GM21390 (cell line): ENCODE results near the gene CAMTA1.

Source experiments
- ATAC-seq: cut with Tn5 transposase; IDR thresholded peaks from one replicate; pipeline ENCODE4 v1.9.1; 2021; ENCODE audit not compliant: unreplicated experiment

The CAMTA1 gene

DNA sequence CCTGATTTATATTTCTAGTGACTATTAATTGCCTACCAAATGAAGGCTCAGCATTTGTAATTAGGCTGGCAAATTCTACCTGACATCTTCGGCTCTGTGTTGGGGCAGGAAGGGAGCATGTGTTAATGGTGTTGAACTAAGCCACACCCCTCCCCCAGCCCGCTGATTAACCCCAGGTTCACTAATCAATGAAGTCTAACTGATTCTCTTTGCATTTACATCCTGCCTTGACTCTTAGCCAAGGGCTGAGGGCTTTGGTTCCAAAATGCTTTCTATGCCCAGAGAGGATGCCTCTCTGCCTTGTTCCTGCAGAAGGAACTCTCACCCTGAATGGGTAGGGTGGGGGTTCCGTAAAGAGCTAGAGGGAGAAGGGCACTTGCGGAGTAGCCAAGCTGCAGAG, 393.1 kb downstream of the CAMTA1 start:
- ATAC-seq: no peak

DNA sequence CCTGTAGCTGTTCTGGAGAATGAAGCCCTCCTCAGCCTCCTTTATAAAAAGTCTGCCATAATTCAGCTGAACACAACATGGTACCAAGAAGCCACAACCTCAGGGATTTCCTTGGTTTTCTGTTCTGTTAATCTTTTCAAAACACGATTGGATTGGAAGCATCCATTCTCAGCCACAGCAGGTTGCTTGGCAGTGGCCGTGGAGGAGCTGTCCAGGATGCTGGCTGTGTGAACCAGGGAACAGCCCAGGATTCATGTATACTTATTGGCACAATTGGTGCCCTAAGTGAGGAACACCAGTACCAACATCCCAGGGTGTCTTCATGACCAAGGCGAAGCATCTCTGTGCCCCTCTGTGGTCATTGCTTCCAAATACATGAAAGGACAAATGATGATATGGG, 393.5 kb downstream of the CAMTA1 start:
- no peak for ATAC-seq

DNA sequence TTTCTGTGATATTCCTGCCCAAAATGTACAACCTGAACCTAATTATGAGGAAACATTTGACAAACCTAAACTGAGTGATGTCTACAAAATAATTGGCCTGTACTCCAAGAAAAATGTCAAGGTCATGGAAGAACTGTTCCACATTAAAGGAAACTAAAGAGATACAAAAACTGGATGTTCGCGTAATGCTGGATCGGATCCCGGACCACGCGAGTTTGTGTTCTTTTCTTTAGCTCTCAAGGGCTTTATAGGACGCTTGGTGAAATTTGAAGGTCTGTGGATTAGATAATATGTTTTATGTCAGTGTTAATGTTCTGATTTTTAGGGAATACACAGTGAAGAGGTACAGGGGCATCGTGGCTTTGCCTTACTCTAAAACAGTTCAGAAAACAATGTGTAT, 400.5 kb downstream of the CAMTA1 start:
- ATAC-seq: no peak

DNA sequence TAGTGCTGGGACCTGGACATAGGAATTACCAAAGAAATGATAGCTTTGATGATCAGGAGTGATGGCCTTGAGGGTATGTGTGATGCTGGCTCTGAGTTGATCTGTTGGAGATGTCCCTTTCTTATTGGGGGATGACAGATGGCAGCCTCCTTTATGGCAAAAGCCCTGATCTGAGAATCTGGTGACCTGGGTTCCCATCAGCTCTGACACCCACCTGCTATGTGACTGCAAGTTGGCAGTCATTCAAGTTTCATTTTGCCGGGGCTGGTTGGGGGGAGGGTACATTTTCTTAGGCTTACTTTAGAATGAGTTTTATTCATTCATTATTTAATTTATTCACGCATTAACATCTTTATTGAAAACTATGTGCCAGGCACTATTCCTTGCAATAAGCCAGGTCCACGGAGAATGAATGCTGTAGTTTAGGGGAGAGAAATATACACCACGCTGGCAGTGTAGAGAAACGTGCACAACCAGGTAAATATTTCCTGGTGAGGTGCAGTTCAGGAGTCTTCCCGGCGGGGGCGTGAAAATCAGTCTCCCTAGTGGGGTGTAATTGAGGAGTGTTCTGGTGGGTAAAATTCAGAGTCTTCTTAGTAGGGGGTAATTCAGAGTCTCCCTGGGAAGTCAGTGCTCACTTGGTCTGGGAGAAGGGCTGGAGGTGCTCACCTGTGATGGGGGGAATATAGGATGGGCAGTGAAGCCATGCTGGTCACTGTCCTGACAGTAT, 401.3 kb downstream of the CAMTA1 start:
- no peak for ATAC-seq

DNA sequence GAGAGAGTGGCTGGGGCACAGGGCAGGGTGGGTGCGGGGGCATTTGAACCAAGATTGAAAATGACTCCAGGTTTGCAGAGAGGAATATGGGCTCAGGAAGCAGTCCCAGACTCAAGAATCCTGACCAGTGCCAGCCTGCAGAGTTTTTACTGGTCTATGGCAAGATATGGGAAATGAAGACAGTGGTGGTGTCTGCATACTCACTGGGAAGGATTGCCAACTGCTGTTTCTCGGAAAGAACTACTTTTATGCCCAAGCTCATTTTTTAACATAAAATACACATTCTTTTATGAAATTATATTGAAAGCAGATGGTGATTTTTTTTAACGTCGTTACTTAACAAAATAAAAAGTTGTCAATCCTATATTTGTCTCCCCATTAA, 401.8 kb downstream of the CAMTA1 start:
- ATAC-seq: no peak

DNA sequence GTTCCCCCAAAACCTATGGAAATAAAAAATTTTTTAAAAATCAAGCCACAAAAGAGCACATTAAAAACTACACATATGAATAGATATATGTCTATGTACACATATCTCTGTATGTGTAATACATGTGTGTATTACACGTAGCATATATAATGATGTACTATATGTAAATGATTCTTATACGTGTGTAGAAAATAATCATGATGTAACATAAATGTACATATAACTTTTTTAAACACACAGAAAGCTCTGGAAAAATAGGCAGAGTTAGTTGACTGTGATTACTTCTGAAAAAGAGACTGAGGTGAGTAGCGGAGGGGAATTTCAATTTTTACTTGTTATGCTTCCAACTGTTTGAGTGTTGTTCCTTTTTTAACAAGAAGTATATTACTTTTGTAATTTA, 405.0 kb downstream of the CAMTA1 start:
- no peak for ATAC-seq

DNA sequence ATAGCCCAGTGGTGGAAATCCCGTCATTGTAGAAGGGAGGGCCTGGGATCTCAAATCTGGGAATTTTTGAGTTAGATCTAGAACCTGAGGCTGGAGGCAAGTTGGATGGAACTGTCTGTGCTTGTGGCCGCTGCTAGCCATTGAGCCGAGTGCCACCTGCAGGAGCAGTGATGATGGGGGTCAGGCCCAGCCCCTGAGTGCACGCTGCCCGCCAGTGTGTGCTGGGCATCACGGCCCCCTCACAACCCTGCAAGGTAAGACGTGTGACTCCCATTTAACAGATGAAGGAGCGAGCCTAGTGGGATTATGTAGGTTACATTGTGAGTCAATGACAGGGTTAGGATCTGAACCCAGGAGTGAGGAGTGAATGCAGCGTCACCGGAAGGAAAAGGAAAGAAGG, 407.2 kb downstream of the CAMTA1 start:
- no peak for ATAC-seq

DNA sequence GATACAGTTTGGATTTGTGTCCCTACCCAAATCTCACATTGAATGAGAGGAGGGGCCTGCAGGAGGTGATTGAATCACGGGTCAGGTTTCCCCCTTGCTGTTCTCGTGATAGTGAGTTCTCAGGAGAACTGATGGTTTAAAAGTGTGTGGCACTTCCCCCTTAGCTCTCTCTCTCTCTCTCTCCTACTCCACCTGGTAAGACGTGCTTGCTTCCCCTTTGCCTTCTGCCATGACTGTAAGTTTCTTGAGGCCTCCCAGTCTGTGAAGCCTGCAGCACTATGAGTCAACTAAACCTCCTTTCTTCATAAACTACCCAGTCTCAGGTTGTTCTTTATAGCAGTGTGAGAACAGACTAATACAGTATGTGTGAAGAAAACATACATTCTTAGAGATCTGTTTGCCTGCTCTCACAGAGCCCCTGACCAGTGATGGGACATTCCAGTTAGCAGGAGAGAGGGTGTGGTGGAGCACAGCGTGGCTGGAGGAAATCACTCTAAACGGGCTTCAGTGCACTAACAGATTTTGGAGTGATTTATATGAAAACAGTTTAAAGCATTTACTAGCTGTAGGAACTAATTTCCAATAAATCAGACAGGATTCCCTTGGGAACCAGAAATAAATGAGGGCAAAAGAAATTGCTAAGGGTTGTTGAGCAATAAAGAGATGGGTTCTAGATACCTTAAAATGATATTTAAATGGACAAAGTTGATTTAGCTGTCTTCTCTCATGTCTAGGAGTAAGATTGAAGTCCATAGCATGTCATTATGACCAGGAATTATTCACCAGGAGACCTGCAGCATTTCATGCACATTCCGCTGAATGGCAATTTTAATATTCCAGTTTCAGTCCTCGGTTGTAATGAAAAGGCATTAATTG, 411.0 kb downstream of the CAMTA1 start:
- no peak for ATAC-seq

DNA sequence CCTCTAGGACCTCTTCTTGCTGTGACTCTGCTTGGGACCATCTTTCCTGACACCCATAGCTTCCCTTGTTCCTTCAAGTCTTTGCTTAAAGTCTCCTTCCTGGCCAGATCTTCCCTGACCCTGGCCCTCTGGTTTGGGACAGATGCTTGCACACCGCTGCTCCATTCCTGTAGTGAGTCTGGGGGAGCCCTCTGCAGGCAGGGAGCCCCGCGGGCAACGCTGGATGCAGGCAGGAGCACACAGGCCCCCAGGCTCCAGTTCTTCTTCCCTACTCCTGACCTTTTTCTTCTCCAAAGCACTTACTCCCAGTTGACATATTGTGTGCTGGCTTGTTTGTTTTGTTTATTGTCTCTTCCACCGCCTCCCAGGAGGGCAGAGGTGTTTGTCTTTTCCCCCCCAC, 413.4 kb downstream of the CAMTA1 start:
- no peak for ATAC-seq

DNA sequence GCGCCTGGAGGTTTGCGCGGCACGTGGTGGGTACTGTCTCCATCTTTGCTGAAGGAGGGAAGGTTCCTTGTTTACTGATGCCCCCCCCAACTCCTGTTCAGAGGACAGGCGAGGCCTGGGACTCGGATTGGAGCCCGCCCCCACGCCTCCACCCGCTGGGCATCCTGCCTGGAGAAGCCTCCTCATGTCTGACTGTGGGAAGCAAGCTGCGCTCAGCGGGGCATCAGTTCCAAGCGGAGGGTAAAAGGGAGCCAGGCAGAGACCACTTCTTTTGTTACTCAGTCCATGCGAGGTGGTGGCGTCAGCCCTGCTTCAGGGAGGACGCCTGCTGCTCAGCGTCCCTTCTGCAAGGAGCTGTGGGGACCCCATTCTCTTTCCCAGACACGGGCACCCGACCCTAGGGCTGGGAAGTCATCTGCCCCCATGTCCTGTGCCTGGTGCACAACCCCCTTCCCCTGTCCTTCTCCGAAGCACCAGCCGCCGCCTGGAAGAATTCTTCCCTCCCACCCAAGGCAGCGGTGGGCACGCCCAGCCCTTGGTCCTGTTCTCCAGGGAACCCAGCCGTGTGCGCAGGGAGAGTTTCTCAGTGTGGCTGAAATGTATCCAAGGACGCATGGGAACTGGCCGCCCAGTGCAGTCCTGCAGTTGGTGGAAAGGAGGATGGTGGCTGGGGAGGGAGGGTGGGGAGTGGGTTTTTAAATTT, 414.0 kb downstream of the CAMTA1 start:
- ATAC-seq: no peak

DNA sequence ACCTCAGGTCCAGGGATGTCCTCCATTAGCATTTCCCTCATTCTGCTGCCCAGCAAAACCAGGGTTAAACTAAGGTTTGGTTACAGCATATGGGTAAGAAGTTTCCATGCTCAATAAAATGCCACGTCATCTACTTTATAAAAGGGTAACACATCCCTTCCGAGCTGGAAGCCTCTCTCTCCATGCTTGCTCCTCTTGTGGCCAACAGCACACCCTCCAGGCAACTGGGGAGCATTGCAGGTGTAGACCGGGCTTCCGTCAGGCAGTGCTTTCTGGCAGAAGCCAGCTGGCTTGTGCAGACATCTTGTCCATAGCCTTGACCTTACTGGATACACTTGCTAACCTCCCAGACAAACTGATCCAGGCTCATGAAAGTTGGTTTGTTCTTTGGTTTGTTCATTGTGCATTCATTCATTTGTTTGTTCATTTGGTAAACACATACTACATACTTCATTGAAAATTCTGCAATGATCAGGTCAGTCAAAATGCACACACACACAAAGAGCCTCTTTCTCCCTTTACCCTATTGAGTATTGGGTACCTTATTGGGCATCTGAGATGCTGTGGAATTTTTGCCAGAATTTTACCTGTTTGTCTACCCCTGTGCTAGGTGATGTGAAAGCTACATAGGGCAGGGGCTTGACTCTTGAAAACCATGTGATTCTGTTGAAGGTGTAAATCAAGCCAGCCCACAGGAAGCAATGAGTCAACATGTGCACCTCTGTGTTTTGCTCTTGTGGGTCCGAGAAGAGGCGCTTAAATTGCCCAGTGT, 422.8 kb downstream of the CAMTA1 start:
- ATAC-seq: no peak

DNA sequence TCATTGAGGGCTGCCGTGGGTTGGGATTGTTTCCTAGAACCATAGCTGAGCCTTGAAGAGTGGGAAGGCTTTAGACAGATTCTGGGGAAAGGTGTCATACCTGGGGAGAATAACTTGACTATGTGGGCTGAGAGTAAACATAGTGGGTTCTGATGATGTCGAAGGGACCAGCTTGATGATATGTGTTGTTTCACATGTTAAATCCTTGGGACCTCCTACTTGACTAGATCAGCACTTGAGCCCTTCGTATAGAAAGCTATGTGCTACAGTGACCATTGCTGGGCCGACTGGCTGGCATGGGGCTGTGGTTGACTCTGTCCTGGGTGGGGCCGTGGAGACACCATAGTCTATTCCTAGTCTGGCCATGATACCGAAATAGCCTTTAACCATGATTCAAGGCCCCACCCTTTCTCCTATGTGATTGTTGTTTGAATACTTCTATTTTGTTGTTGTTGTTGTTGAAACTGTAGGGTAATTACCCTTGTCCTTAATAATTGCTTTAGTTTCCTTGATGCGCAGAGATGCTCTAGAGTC, 423.5 kb downstream of the CAMTA1 start:
- ATAC-seq: no peak

DNA sequence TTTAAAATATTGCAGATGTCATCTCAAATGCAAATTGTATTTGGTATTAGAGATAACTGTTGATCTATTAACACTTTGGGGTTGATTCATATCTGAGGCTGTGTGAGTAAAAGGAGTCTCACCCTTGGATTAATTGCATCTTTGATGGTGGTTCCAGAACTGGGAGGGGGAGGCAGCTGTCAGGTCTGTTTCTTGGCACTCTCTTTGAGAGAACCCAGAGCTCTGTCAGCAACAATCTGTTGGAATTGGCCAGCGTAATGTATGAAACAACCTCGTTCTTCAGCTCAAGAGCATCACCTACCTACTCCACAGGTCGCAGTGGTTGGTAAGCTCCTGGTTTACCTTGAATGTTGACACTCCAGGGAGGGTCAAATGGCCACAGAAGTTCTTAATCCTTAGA, 424.1 kb downstream of the CAMTA1 start:
- ATAC-seq: no peak

DNA sequence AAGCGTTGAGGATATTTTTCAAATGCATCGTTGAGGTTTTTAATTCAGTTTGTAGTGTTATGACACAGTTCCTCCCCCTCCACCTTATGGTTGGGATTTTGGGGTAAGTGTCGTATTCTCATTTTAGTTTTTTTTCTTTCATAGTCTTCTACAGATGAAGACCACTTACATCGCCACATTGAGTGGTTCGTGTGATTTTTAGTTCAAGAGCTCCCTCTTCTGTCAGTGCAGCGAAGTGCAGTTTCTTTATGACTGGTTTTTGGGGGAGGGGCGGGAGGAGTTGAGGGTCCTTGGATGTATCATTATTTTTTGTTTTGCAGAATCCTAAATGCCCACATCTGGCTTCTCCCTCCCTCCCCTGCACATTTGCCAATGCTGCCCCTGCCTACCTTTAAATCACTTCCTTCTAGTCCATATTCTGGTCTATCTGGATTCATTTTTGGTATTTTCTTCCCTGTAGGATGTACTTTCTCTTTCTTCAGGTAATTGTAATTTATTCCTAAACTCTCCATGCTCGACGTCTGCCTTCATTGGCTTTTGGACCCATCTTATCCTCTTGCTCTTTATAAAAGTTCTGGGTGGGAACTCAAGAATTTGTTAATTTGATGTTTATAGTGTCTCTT, 433.1 kb downstream of the CAMTA1 start:
- ATAC-seq: no peak

DNA sequence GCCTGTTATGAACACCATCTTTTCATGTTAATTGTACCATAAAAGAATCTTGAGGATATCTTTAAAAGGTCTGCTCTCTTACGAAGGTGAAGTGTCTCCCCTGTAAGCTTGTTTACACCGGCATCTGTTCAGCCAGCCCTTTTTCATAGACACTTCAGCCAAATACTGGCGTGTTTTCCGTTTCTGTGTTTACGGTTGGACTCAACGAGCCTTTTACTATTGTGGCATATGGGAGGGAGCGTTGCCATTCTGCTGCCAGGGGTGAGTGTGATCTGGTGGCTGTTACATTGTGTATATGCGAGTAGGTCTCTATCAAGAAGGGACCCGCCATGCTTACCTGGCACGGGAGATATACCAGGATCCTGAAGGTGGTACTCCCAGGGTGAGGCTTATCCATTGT, 433.8 kb downstream of the CAMTA1 start:
- ATAC-seq: no peak

DNA sequence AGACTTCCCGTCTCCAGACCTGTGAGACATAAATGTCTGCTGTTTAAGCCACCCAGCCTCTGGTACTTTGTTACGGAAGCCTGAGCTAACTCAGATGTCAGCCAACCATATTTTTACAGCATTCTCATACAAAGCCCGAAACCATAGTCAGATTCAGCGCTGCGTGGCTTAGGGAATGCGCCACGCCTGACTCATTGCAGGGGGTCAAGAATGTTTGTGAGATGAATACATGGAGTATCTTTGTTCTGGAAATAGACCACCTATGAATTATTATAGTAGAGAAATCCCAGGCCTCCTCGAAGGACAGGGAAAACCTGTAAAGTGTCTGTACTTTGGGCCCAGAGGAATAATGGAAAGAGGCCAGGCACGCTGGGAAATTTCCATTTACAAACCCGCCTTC, 434.8 kb downstream of the CAMTA1 start:
- no peak for ATAC-seq

DNA sequence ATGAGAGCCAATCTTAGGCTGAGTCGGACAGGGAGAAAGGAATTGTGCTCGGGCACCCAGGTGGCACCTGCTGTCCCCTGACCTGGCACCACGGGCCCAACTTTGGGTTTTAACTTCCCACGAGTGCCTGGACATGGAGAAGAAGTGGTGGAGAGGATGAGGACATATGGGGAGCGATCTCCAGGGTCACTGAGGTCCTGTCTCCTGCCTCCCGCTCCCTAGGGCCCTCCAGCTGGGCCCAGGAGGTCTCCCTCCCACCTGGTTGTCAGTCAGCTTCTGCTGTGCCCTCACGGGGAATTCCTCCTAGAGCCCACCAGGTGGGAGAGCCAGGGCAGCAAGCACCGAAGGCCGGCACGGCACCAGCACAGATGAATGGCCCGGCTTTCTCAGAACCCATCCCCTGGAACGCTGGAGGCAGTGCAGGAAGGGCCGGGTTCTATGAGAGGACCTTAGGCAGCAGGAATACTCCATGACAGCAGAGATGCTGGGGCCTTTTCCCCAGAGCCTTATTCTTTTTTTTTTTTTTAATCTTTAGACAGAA, 435.5 kb downstream of the CAMTA1 start:
- ATAC-seq: no peak

DNA sequence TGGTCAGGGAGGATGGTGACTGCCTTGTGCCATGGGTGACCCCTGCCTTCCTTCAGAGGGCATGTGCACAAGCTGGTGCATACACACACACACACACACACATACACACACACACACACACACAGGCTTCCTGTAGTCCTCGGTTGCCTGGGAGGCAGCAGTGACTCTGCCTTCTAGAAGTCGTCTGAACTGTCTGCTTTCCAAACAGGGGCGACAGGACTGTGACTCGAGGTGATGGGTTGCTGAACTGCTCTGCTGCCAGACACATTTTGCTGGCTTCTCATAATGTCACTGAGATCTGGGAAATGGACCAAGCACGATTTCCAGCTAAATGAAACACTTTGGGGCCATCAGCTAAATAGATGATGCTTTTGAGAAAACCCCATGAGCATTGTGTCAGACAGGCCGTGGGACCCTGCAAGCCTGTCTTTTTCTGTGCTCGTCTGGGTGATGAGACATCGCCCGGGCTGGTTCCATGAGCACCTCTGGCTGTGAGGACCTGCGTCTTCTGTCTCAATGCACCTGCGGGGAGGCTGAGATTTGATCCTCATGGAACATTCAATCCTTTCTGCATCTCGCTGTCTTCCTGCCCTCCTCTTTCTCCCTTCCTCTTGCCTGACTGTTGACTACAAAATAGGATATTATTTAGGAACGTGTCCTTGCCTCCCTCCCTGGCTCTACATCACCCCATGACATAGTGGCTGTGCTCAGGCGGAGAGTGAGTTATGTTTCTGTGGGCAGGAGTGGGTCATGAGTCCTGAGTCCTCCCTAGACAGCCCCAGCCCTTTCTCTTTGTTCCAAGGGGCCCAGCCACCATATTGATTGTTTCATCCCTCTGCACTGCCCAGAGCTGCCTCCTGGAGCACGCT, 436.8 kb downstream of the CAMTA1 start:
- no peak for ATAC-seq

DNA sequence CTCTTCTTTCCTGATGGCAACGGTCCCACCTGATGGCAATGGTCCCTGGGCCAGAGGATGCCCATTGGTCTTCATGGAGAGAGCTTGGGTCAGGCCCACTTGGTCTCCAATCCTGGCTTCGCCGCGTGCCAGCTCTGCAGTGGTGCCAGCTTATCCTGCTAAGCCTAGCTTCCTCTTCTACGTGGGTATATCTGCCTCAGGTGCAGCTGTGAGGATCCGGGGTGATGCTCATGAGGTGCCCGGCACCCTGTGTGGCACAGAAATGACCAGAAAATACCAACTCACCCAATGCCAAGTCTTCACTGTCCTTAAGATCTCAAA, 437.4 kb downstream of the CAMTA1 start:
- no peak for ATAC-seq
